Spleen (tissue), 7 donors: ENCODE measurements around the gene CAMSAP2.

ENCODE experiments used
- CTCF ChIP-seq, 11 experiments: fragments of 200-600 bp in 7 of 11; fragments of 450-650 bp in 4 of 11; sonication (generic) in 4 of 11; IDR thresholded peaks in 8 of 11; conservative IDR thresholded peaks in 3 of 11; 1 replicate in 7 of 11; 2 replicates in 4 of 11; pipeline versions ENCODE4 v1.4.0 to v1.8.0; 2016 to 2021; ENCODE audit warnings: antibody characterized with exemption in 11 of 11, inconsistent platforms in 4 of 11, mild to moderate bottlenecking in 1 of 11
- POLR2A ChIP-seq, 3 donors: fragments of 450-650 bp; IDR thresholded peaks; one replicate each; pipeline ENCODE4 v1.5.1; 2017; ENCODE audit warnings: antibody characterized with exemption in 3 of 3, mild to moderate bottlenecking in 1 of 3
- POLR2AphosphoS5 ChIP-seq, 3 donors: sonication (generic); formaldehyde crosslinking; IDR thresholded peaks; one replicate each; pipeline ENCODE4 v1.5.1; 2017; ENCODE audit warnings: antibody characterized with exemption in 3 of 3
- donor health status: DM: no; HTN: no; CAD: no; lungs with moderate emphysema.
- donor health status: DM: no; HTN: no; CAD: no.
- donor health status: DM: no; HTN: no; CAD: no.

GRCh38 chr1:200733907-200734306, 4.8 kb upstream of the CAMSAP2 start:
- TF ChIP-seq CTCF (IDR thresholded peaks at IDR 0.05 in 8 of 11, conservative IDR thresholded peaks at IDR 0.05 in 3 of 11) (no peak), POLR2A (IDR thresholded peaks at IDR 0.05) (no peak), POLR2AphosphoS5 (IDR thresholded peaks at IDR 0.05) (no peak)
